ENCODE data around the gene NKIRAS2.
A peak's percentile ranks its signal among the peaks of the same experiment; 100 is the strongest.
"Not testable (repeated sequence)": the region's sequence is repeated elsewhere in the genome, so short reads cannot be mapped to it uniquely, and the experiment has no call there.

The NKIRAS2 gene

GRCh38 chr17:42000413-42001133, 19.3 kb upstream of the NKIRAS2 start:
- no peak for DNase-seq

GRCh38 chr17:42001729-42002128, 18.2 kb upstream of the NKIRAS2 start:
- DNase-seq, result no peak

GRCh38 chr17:42002175-42002791, 17.6 kb upstream of the NKIRAS2 start:
- DNase-seq, result no peak

GRCh38 chr17:42002792-42003301, 17.0 kb upstream of the NKIRAS2 start:
- peak in 1 of 2 donors; percentile 50 for DNase-seq

- no peak for DNase-seq
Measured at GRCh38 chr17:42005166-42005565, 14.7 kb upstream of the NKIRAS2 start.

- peak; percentile 72 to 84 for DNase-seq
Measured at GRCh38 chr17:42009170-42009569, 10.7 kb upstream of the NKIRAS2 start.

GRCh38 chr17:42010266-42010680, 9.6 kb upstream of the NKIRAS2 start:
- DNase-seq, result not testable (repeated sequence)

GRCh38 chr17:42010898-42011516, 8.9 kb upstream of the NKIRAS2 start:
- no peak for DNase-seq

- DNase-seq, result not testable (repeated sequence)
Measured at GRCh38 chr17:42012363-42012762, 7.5 kb upstream of the NKIRAS2 start.

- DNase-seq, result not testable (repeated sequence)
Measured at GRCh38 chr17:42013740-42014139, 6.2 kb upstream of the NKIRAS2 start.

- DNase-seq, result no peak
Measured at GRCh38 chr17:42016411-42016831, 3.5 kb upstream of the NKIRAS2 start.

- peak; percentile 85 to 93 for DNase-seq
Measured at GRCh38 chr17:42016941-42017865, 2.7 kb upstream of the NKIRAS2 start, which contains the start of gene DNAJC7. Gene DNAJC7 (minus strand): TSS chr17:42017439. CDS start chr17:42017416, 23 bp downstream.

GRCh38 chr17:42017866-42018200, 2.1 kb upstream of the NKIRAS2 start:
- no peak for DNase-seq

- DNase-seq, result no peak
Measured at GRCh38 chr17:42018339-42018738, 1.6 kb upstream of the NKIRAS2 start.

GRCh38 chr17:42018988-42019387, 902 bp upstream of the NKIRAS2 start:
- DNase-seq, result no peak

GRCh38 chr17:42020845-42021244, 955 bp downstream of the NKIRAS2 start:
- DNase-seq, result not testable (repeated sequence)

- peak in 1 of 2 donors; percentile 8 for DNase-seq
Measured at GRCh38 chr17:42023524-42024349, 3.8 kb downstream of the NKIRAS2 start.

GRCh38 chr17:42025191-42025579, 5.3 kb downstream of the NKIRAS2 start:
- DNase-seq, result no peak

- no peak for DNase-seq
Measured at GRCh38 chr17:42025936-42026335, 6.0 kb downstream of the NKIRAS2 start.

GRCh38 chr17:42026857-42027589, 7.1 kb downstream of the NKIRAS2 start:
- no peak for DNase-seq

- no peak for DNase-seq
Measured at GRCh38 chr17:42027590-42027889, 7.7 kb downstream of the NKIRAS2 start.

Measured in hippocampal formation (tissue), 2 donors.